ENCODE results near the gene RBM48. TPM values are rescaled to one million over a fixed set of nuclear protein-coding genes. Genes with fewer than 3 reads are reported as not detected.

RBM48 gene
- total RNA-seq, 3 donors from 2014 or later (not counting 1 experiment from before 2014, with no cell fraction given), result 32.2 to 42.4 (median 35.7) TPM

DNA sequence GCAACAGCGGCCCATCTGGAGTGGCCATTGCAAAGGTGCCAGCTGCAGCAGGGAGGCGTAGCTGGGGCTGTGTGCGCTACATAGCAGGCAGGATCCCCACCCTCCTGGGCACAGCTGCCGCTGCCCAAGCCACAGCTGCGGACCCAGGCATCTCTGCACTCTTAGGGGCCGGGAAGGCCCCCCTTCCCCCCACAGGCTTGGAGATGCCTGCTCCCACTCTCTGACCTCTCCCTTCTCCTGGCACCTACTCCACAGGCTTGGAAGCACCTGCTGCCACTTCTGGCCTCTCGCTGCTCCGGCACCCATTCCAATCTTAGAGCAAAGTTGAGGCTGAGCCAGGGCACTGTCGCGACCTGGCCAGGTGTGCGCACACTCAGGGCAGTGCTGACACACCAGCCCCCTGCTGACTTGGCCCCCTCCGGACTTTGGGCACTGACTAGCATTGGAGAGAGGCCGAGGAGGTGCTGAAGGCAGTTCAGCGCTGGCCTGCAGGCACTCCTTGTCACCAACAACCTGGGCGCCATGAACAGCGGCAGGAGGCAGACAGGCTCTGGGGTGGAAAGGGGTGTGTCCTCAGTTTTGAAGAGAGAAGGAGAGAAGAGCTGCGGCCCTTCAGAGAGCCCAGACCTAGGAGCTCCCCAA is 18.4 kb downstream of the RBM48 start:
- no peaks in the 10 kb centered on the region for H3K36me3 ChIP-seq (ENCODE audit: control insufficient read depth, insufficient read depth, low read length)
- 93% methylated on average over 17 of the region's 17 CpGs for whole genome bisulfite sequencing (ENCODE audit: insufficient coverage)
- ATAC-seq (no peak), DNase-seq (no peak)
- H3K27ac ChIP-seq (ENCODE audit: low read length), result no peak overlapping the region
- no peaks in the 10 kb centered on the region for H3K4me1 ChIP-seq (ENCODE audit: control insufficient read depth, insufficient read depth, low read length)
- Mint-ChIP-seq H3K4me3 (no peak overlapping the region), H3K9me3 (no peaks in the 10 kb centered on the region), H3K27ac (no peak overlapping the region), H3K27me3 (ENCODE audit: low read depth in 2 of 2) (no peaks in the 10 kb centered on the region), H3K4me1 (no peaks in the 10 kb centered on the region), H3K36me3 (no peaks in the 10 kb centered on the region)
- TF ChIP-seq, protein P1, sequence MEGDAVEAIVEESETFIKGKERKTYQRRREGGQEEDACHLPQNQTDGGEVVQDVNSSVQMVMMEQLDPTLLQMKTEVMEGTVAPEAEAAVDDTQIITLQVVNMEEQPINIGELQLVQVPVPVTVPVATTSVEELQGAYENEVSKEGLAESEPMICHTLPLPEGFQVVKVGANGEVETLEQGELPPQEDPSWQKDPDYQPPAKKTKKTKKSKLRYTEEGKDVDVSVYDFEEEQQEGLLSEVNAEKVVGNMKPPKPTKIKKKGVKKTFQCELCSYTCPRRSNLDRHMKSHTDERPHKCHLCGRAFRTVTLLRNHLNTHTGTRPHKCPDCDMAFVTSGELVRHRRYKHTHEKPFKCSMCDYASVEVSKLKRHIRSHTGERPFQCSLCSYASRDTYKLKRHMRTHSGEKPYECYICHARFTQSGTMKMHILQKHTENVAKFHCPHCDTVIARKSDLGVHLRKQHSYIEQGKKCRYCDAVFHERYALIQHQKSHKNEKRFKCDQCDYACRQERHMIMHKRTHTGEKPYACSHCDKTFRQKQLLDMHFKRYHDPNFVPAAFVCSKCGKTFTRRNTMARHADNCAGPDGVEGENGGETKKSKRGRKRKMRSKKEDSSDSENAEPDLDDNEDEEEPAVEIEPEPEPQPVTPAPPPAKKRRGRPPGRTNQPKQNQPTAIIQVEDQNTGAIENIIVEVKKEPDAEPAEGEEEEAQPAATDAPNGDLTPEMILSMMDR (IDR thresholded peaks at IDR 0.05), result no peak
- H3K27me3 ChIP-seq (ENCODE audit: control insufficient read depth, insufficient read depth, low read length), result no peaks in the 10 kb centered on the region
- intact Hi-C loops (cut with micrococcal nuclease), result no loop called here
- no peak overlapping the region for H3K4me3 ChIP-seq (ENCODE audit: low read length)
- no peaks in the 10 kb centered on the region for H3K9me3 ChIP-seq (ENCODE audit: control insufficient read depth, insufficient read depth, low read length)

DNA sequence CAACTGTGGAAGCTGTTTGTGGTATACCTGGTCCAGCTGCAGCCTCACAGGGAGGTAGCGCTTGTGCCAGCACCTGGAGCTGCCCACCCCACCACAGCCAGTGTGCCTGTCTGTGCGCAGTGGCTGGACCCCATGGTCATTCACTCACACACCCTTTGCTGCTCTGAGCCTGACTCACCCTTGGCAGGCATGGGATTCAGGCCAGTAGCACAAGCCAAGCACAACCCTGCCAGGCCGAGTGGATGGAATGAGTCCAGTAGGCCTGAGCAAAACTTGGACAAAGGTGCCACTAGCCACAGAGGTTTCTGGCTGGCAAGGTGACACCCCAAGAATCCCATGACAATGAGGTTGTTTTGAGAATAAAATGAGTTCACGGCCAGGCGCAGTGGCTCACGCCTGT is 19.0 kb downstream of the RBM48 start:
- Histone ChIP-seq H3K36me3 (ENCODE audit: control insufficient read depth, insufficient read depth, low read length) (no peaks in the 10 kb centered on the region), H3K27me3 (ENCODE audit: control insufficient read depth, insufficient read depth, low read length) (no peaks in the 10 kb centered on the region), H3K4me3 (ENCODE audit: low read length) (no peak overlapping the region), H3K9me3 (ENCODE audit: control insufficient read depth, insufficient read depth, low read length) (no peaks in the 10 kb centered on the region), H3K27ac (ENCODE audit: low read length) (no peak overlapping the region), H3K4me1 (ENCODE audit: control insufficient read depth, insufficient read depth, low read length) (no peaks in the 10 kb centered on the region)
- no peak for ATAC-seq
- intact Hi-C loops (cut with micrococcal nuclease), result no loop called here
- no peaks in the 10 kb centered on the region for H3K4me1 Mint-ChIP-seq
- no peak overlapping the region for H3K27ac Mint-ChIP-seq
- WGBS (ENCODE audit: insufficient coverage), result 98% methylated on average over 6 of the region's 6 CpGs
- no peaks in the 10 kb centered on the region for H3K27me3 Mint-ChIP-seq (ENCODE audit: low read depth in 2 of 2)
- H3K9me3 Mint-ChIP-seq, result no peaks in the 10 kb centered on the region
- no peak overlapping the region for H3K4me3 Mint-ChIP-seq
- H3K36me3 Mint-ChIP-seq, result no peaks in the 10 kb centered on the region
- TF ChIP-seq, protein P1 (IDR thresholded peaks at IDR 0.05), result no peak
- DNase-seq, result no peak

DNA sequence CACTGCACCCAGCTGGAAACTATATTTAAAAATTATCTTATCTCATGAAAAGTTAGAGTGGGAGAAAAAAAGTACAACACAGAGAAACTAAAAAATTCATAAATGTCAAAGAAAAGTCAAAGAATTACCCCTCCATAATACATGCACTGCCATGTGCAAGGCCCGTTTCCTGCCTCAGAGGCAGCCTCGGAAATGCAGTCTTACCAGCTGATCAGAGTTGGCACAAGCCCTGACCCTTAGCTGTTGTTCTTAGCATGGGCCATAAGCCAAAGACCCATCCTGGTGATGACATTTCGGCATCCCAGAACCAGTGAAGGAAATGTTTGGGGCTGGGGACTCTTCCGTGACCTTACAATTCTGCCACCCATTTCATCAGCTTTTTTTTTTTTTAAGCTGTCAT is 21.6 kb downstream of the RBM48 start:
- Mint-ChIP-seq H3K36me3 (no peaks in the 10 kb centered on the region), H3K4me1 (no peaks in the 10 kb centered on the region), H3K9me3 (no peaks in the 10 kb centered on the region), H3K27me3 (ENCODE audit: low read depth in 2 of 2) (peaks cover 0 to 2% of the 10 kb centered on the region in 2 donors), H3K27ac (no peak overlapping the region), H3K4me3 (no peak overlapping the region)
- WGBS (ENCODE audit: insufficient coverage), result 85% methylated on average over 4 of the region's 4 CpGs
- no peak overlapping the region for H3K27ac ChIP-seq (ENCODE audit: low read length)
- TF ChIP-seq, protein P1 (IDR thresholded peaks at IDR 0.05), result no peak
- no peaks in the 10 kb centered on the region for H3K9me3 ChIP-seq (ENCODE audit: control insufficient read depth, insufficient read depth, low read length)
- ATAC-seq (no peak), DNase-seq (no peak)
- intact Hi-C loops (cut with micrococcal nuclease), result no loop called here
- H3K4me3 ChIP-seq (ENCODE audit: low read length), result no peak overlapping the region
- no peaks in the 10 kb centered on the region for H3K36me3 ChIP-seq (ENCODE audit: control insufficient read depth, insufficient read depth, low read length)
- H3K4me1 ChIP-seq (ENCODE audit: control insufficient read depth, insufficient read depth, low read length), result no peaks in the 10 kb centered on the region
- no peaks in the 10 kb centered on the region for H3K27me3 ChIP-seq (ENCODE audit: control insufficient read depth, insufficient read depth, low read length)

DNA sequence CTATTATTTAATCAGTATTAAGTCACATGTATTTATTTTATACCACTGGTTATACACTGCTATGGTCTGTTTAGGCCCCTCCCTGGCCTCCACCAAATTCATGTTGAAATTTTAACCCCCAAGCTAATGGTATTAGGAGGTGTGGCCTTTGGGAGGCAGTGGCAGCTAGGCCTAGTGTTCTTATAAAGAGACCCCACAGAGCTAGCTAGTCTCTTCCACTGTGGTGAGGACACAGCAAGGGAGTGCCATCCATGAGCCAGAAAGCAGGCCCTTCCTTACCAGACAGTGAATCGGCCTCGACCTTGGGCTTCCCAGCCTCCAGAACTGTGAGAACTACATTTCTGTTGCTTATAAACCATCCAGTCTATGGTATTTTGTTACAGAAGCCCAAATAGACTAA is 28.7 kb downstream of the RBM48 start:
- no peaks in the 10 kb centered on the region for H3K4me1 Mint-ChIP-seq
- Histone ChIP-seq H3K4me3 (ENCODE audit: low read length) (no peak overlapping the region), H3K36me3 (ENCODE audit: control insufficient read depth, insufficient read depth, low read length) (peaks cover 17% of the 10 kb centered on the region), H3K27ac (ENCODE audit: low read length) (no peak overlapping the region), H3K4me1 (ENCODE audit: control insufficient read depth, insufficient read depth, low read length) (no peaks in the 10 kb centered on the region), H3K9me3 (ENCODE audit: control insufficient read depth, insufficient read depth, low read length) (no peaks in the 10 kb centered on the region), H3K27me3 (ENCODE audit: control insufficient read depth, insufficient read depth, low read length) (no peaks in the 10 kb centered on the region)
- H3K27me3 Mint-ChIP-seq (ENCODE audit: low read depth in 2 of 2), result peaks cover 0 to 2% of the 10 kb centered on the region in 2 donors
- intact Hi-C loops (cut with micrococcal nuclease), result no loop called here
- H3K9me3 Mint-ChIP-seq, result no peaks in the 10 kb centered on the region
- TF ChIP-seq, protein P1 (IDR thresholded peaks at IDR 0.05), result no peak
- H3K4me3 Mint-ChIP-seq, result no peak overlapping the region
- no peaks in the 10 kb centered on the region for H3K36me3 Mint-ChIP-seq
- H3K27ac Mint-ChIP-seq, result peak overlapping the region in 1 of 2 donors; percentile 46
- no peak for ATAC-seq
- WGBS (ENCODE audit: insufficient coverage), result 95% methylated on average over 2 of the region's 2 CpGs
- DNase-seq, result no peak

Measured in natural killer cell (primary cell).